Astrocyte of the spinal cord (primary cell): ENCODE results near the gene THRB.

Experiments
- DNase-seq: peaks from one replicate; pipeline ENCODE4 v3.0.0; 2011; ENCODE audit warnings: low read depth, low spot score
- H3K4me3 ChIP-seq: 2 replicates; pipeline ENCODE4 v1.5.1; 2011; ENCODE audit warnings: low read depth, mild to moderate bottlenecking, low read length, moderate library complexity
- CTCF ChIP-seq: IDR thresholded peaks from 2 replicates; pipeline ENCODE4 v1.5.1; 2012; ENCODE audit warnings: low read depth, mild to moderate bottlenecking, low read length, inconsistent platforms
- in situ Hi-C: cut with HindIII; loops from 2 replicates; pipeline ENCODE4 v1.10.0; 2017; ENCODE audit warnings: low sequenced_read_pairs

THRB gene

GRCh38 chr3:24341668-24342067 lies 153.0 kb downstream of the THRB start:
- no peak for TF ChIP-seq CTCF
- no peak overlapping the region for H3K4me3 ChIP-seq
- in situ Hi-C loops: no loop called here
- no peak for DNase-seq

- TF ChIP-seq CTCF: no peak
- H3K4me3 ChIP-seq: no peak overlapping the region
- DNase-seq: no peak
- in situ Hi-C loops: no loop called here
Measured at GRCh38 chr3:24340966-24341365, 153.7 kb downstream of the THRB start.

GRCh38 chr3:24340161-24340560 lies 154.5 kb downstream of the THRB start:
- in situ Hi-C loops: no loop called here
- DNase-seq: no peak
- no peak overlapping the region for H3K4me3 ChIP-seq
- TF ChIP-seq CTCF: no peak

- in situ Hi-C loops: no loop called here
- no peak overlapping the region for H3K4me3 ChIP-seq
- no peak for TF ChIP-seq CTCF
- DNase-seq: peak; percentile 45
Measured at GRCh38 chr3:24339266-24339825, 155.3 kb downstream of the THRB start.

GRCh38 chr3:24338409-24339130 lies 156.1 kb downstream of the THRB start:
- no peak for TF ChIP-seq CTCF
- DNase-seq: no peak
- H3K4me3 ChIP-seq: no peak overlapping the region
- in situ Hi-C loops: no loop called here

- TF ChIP-seq CTCF: no peak
- DNase-seq: no peak
- in situ Hi-C loops: no loop called here
- H3K4me3 ChIP-seq: no peak overlapping the region
Measured at GRCh38 chr3:24336101-24336500, 158.5 kb downstream of the THRB start.
